Motor neuron (in vitro differentiated cells): ENCODE data around the gene RGS6. TPM values are rescaled to one million over a fixed set of nuclear protein-coding genes. Genes with fewer than 3 reads are reported as not detected.

Experiments
- ATAC-seq, 8 experiments: fragments of 200-7000 bp; cut with Tn5 transposase; replicated peaks in 6 of 8; 2 replicates each; pipeline ENCODE4 v1.8.0; 2021; ENCODE audit warnings: mild to moderate bottlenecking in 8 of 8, moderate library complexity in 8 of 8
- H3K27ac ChIP-seq, 2 donors: fragments of 250-450 bp; sonication (Bioruptor Pico); 2 replicates each; pipeline ENCODE4 v1.9.0; 2021; ENCODE audit warnings: antibody characterized with exemption in 2 of 2, mild to moderate bottlenecking in 2 of 2, moderate library complexity in 1 of 2
- H3K4me1 ChIP-seq, 2 donors: fragments of 250-450 bp; sonication (Bioruptor Pico); replicated peaks in 1 of 2; 2 replicates each; pipeline ENCODE4 v1.6.1; 2021; ENCODE audit warnings: antibody characterized with exemption in 2 of 2, mild to moderate bottlenecking in 2 of 2, moderate library complexity in 1 of 2
- H3K4me3 ChIP-seq, 5 donors: fragments of 250-450 bp; sonication (Bioruptor Pico); 2 replicates each; pipeline ENCODE4 v1.9.0; 2021; ENCODE audit warnings: antibody characterized with exemption in 5 of 5, mild to moderate bottlenecking in 5 of 5, moderate library complexity in 4 of 5
- WGBS, 10 experiments: fragments of 450-650 bp; shearing (Covaris generic); methylation state at CpG; one replicate each; pipeline ENCODE4 v1.0.0; 2022; 5-methylcytosine and 5-hydroxymethylcytosine counted together
- in situ Hi-C, 9 experiments: fragments of 400-800 bp; cut with MboI; loops; one replicate each; pipeline ENCODE4 v1.15.0; 2021; ENCODE audit warnings: low sequenced_read_pairs in 9 of 9, low pct_unique_long_range_greater_than_20kb in 2 of 9; ENCODE audit not compliant: unreplicated experiment in 9 of 9
- total RNA-seq, 8 experiments: library from RNA; unstranded; fragments of 300-600 nt; gene quantifications; 2 replicates each; pipeline versions ENCODE4 v1.2.3 to v1.2.4, GENCODE V29; 2022

The RGS6 gene
- total RNA-seq, 8 experiments from 2014 or later = 0.22 to 15.5 (median 1.3) TPM

DNA sequence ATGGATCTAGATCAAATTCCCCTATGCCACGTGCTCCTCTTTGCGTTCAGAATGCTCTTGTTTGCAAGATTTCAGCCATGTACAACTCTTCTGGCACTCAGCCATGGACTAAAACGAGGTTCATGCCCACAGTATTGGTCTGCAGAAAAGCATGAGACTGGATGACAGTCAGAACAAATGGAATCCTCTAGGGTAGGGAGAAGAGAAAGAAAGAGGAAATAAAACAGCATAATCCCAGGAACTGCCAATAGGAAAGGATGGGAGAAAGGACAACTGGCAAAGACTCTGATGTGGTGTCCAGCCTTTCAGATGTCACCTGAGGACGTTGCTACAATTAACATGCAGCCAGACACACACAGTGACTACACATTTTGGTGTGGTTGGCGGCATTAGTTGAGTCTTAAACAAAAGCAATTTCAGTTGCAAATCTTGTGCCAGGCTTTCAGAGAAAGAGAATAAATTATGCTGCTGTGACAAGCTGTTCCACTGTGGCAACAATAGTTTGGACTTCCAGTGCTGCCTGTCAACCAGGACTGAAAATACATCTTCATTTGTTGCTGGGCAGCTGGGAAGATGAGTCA lies 338.0 kb downstream of the RGS6 start:
- peak in 5 of 8 experiments; percentile 65 to 80 (median 76) for ATAC-seq
- WGBS, 10 experiments = 0 to 60% (median 17%) methylated on average over 1 to 5 of the region's 5 CpGs; no CpG with 5 or more reads in 1 of the 10 experiments
- in situ Hi-C loops = no loop called here
- Histone ChIP-seq H3K4me3 (no peak overlapping the region), H3K4me1 (peaks cover 0 to 3% of the 10 kb centered on the region in 2 donors), H3K27ac (no peak overlapping the region)

DNA sequence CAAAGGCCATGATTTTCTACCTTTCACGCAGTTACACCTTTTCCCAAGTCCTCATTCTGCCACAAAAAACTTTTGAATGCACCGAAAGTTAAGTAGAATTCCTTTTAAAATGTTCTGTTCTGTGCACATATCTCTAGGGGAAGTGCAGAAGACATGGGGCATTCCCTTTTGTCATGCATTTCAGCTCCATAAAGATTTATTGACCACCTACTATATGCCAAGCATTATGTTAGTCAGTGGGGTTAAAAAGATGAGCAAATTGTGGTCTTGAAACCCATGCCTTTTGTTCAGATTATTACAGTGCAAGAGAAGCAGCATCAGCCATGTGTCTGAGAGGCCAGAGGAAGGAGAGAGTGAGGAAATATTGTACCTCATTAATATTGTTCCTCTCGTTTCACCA lies 338.5 kb downstream of the RGS6 start:
- H3K4me3 ChIP-seq = no peak overlapping the region
- no peak overlapping the region for H3K27ac ChIP-seq
- peak in 4 of 8 experiments; percentile 24 to 65 (median 40) for ATAC-seq
- peaks cover 0 to 3% of the 10 kb centered on the region in 2 donors for H3K4me1 ChIP-seq
- in situ Hi-C loops = no loop called here
- WGBS, 10 experiments = 0 to 92% (median 62%) methylated on average over 1 to 3 of the region's 3 CpGs

DNA sequence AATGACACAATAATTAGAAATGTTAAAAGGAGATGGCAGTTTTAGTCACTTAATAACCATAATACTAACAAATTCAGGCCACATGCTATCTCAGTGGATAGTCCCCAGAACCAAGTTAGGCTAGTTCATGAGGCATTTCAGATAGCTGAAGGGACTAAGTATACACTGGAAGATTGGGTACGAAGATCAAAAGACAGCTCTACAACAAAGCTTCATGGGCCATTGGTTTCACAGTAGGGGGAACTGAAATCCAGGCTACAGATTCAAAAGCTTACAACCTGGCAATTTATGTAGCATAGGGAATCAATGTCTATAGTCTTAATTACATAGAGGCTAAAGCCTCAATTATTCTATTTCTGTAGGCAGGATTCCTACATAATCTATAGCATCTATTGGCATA lies 343.0 kb downstream of the RGS6 start:
- 0 to 80% (median 25%) methylated on average over 1 of the region's 1 CpG; no CpG with 5 or more reads in 4 of the 10 experiments for WGBS, 10 experiments
- Histone ChIP-seq H3K4me1 (peaks cover 0 to 1% of the 10 kb centered on the region in 2 donors), H3K27ac (no peak overlapping the region), H3K4me3 (no peak overlapping the region)
- in situ Hi-C loops = no loop called here
- no peak for ATAC-seq

DNA sequence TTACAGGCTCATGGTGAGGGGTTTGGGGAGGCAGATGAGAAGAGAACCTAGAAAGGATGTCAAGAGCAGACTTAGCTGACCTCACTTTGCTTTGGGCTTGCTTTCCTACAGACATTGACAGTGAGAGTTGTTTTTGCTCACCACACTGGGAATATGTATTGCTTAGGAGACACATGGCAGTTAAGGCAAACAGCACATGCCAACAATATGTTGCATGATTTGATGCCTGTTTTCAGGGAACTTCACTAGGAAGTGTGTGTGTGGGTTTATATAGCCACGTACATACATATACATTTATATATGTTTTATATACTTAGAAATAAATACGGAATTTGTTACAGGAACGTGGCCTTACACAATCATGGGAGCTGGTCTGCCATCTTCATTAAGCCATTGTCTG lies 346.1 kb downstream of the RGS6 start:
- no peak overlapping the region for H3K27ac ChIP-seq
- no peak for ATAC-seq
- 0 to 94% (median 88%) methylated on average over 1 to 3 of the region's 3 CpGs; no CpG with 5 or more reads in 2 of the 10 experiments for WGBS, 10 experiments
- no peaks in the 10 kb centered on the region for H3K4me1 ChIP-seq
- no peak overlapping the region for H3K4me3 ChIP-seq
- in situ Hi-C loops = no loop called here

DNA sequence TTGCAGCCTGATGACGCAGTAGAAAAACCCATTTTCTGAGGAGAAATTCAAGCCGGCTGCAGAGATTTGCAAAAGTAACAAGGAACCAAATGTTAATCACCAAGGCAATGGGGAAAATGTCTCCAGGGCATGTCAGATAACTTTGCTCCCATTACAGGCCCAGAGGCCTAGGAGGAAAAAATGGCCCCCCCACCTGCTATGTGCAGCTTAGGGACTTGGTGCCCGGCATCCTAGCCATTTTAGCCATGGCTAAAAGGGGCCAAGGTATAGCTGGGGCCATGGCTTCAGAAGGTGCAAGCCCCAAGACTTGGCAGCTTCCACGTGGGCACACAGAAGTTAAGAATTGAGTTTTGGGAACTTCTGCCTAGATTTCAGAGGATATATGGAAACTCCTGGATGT lies 351.9 kb downstream of the RGS6 start:
- Histone ChIP-seq H3K4me3 (no peak overlapping the region), H3K4me1 (no peaks in the 10 kb centered on the region), H3K27ac (no peak overlapping the region)
- ATAC-seq = no peak
- in situ Hi-C loops = no loop called here
- WGBS, 10 experiments = 11 to 100% (median 83%) methylated on average over 1 to 4 of the region's 4 CpGs; no CpG with 5 or more reads in 4 of the 10 experiments

DNA sequence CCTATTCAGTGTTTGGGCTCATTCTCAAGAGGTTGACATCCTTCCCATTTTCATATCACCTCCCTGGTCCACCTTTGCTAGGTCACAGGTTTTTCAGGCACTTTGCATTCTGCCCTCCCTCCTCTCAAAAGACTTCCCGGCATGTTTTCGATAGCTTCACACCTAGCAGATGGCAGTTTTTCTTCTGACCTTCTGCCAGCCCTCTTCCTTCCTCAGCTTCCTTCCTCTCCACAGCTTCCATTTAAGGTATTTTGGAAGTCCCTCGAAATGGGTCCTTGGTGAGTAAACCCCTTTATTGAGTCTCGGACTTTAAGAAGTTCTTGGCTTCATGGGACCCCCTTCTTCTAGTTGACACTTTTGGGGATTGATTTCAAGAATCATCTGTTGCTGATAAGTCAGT lies 358.0 kb downstream of the RGS6 start:
- H3K4me3 ChIP-seq = no peak overlapping the region
- 50 to 88% (median 80%) methylated on average over 2 to 4 of the region's 4 CpGs; no CpG with 5 or more reads in 3 of the 10 experiments for WGBS, 10 experiments
- in situ Hi-C loops = no loop called here
- no peak for ATAC-seq
- no peak overlapping the region for H3K27ac ChIP-seq
- peaks cover 0 to 4% of the 10 kb centered on the region in 2 donors for H3K4me1 ChIP-seq

DNA sequence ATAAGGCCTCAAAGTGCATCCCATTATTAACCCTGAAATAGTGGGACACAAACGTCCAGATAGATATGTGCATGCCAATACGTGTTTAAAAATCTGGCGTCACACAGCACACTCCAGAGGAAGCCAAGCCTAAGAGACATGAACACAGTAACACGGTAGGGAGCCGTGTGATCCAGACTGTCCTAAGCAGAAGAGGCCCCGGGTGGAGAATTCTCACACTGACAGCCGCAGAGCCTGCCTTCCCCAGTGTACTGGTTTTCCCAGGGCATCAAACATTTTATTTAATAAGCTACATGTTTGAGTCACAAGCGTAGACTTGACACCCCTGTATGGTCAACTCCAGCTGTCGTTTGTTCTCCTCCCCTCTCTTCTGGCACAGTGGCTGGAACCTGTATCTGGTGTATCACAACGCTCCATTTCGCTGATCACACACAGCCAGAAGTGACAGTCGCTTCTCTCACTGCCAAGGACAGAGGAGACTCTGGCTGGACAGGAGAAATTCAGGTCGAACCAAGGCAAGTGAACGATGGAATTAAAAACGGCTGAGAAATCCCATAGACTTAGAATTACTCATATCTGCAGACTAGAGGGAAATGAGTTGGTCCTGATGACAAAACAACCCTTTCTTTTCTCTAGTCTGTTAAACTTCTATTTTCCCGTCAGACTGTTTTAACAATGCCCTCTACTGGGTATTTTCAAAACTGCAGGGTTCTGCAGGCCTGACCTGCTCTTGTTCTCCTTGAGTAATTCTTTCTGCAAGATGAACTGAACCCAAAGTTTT lies 359.9 kb downstream of the RGS6 start:
- no peak overlapping the region for H3K4me3 ChIP-seq

DNA sequence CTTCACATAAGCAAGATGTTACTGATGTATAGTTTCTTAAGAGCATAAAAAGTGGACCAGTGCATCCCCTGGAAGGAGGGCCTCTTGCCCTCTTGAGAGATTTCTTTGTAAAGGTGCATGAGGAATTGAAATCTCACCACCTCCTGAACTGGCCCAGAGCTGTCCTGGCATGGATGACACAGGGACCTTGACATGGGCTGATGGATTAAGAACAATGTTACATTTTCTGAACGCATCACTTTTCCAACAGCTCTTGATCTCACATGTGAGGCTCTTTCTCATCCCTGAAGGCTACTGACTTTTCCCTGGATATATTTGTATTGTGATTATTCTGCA lies 360.4 kb downstream of the RGS6 start:
- WGBS, 10 experiments = 0 to 60% (median 6%) methylated on average over 1 of the region's 1 CpG; no CpG with 5 or more reads in 4 of the 10 experiments
- Histone ChIP-seq H3K27ac (no peak overlapping the region), H3K4me3 (no peak overlapping the region), H3K4me1 (peaks cover 0 to 4% of the 10 kb centered on the region in 2 donors)
- in situ Hi-C loops = no loop called here
- ATAC-seq = peak in 1 of 8 experiments; percentile 16

More for the DNA sequence above, 359.9 kb downstream of the RGS6 start:
- in situ Hi-C loops = no loop called here
- Histone ChIP-seq H3K27ac (no peak overlapping the region), H3K4me1 (peaks cover 0 to 4% of the 10 kb centered on the region in 2 donors)
- peak; percentile 47 to 89 (median 62) for ATAC-seq
- WGBS, 10 experiments = 0 to 74% (median 56%) methylated on average over 1 to 12 of the region's 16 CpGs

DNA sequence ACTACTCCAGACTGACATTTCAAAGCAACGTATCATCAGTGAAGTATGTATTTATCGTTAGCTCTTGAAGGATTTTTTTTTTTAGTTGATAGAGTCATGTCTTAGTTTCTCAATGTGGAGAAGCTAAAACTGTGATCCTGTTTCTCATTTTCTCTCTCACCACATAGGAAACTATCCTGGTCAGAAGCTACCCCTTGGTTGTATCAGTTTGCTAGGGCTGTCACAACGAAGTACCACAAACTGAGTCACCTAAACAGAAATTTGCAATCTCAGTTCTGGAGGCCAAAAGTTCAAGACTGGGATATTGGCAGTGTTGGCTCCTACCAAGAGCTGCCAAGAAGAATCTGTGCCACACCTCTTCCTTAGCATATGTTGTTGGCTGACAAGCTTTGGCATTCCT lies 369.1 kb downstream of the RGS6 start:
- 0 to 100% (median 70%) methylated on average over 1 to 3 of the region's 3 CpGs for WGBS, 10 experiments
- Histone ChIP-seq H3K4me3 (no peak overlapping the region), H3K4me1 (no peaks in the 10 kb centered on the region), H3K27ac (no peak overlapping the region)
- peak in 1 of 8 experiments; percentile 16 for ATAC-seq
- in situ Hi-C loops = no loop called here

DNA sequence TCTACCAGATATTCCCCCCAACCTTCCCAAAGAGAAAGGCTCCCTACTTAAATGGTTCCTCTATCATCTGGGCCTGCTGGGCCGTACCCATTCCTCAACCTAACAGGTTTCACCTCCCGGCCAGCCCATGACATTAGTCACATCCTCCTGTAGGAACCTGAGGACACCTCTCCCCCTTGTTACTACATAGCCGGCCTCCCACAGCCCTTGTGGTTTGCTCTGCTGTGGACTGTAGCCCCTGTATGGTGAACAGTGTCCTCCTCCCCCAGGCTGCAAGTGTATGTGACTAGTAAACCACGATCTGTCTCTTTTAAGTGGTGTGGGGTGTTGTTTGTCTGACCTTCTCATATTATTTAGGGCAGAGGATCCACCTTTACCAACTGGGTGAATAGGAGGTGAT lies 371.7 kb downstream of the RGS6 start:
- no peak for ATAC-seq

DNA sequence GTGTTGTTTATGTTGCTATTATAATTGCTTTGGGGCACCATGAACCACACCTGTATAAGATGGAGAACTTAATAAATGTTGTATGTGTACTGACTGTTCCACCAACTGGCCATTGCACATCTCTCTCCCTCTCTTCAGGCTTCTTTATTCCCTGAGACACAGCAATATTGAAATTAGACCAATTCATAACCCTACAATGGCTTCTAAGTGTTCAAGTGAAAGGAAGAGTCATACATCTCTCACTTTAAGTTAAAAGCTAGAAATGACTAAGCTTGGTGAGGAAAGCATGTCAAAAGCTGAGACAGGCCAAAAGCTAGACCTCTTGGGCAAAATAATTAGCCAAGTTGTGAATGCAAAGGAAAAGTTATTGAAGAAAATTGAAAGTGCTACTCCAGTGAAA lies 373.3 kb downstream of the RGS6 start:
- no peak overlapping the region for H3K27ac ChIP-seq
- ATAC-seq = no peak
- in situ Hi-C loops = no loop called here
- H3K4me1 ChIP-seq = peaks cover 6 to 7% of the 10 kb centered on the region in 2 donors
- no peak overlapping the region for H3K4me3 ChIP-seq

More for the DNA sequence above, 371.7 kb downstream of the RGS6 start:
- no peak overlapping the region for H3K27ac ChIP-seq
- no peak overlapping the region for H3K4me3 ChIP-seq
- no peaks in the 10 kb centered on the region for H3K4me1 ChIP-seq
- WGBS, 10 experiments = 0 to 85% (median 80%) methylated on average over 1 to 4 of the region's 4 CpGs; no CpG with 5 or more reads in 5 of the 10 experiments
- in situ Hi-C loops = no loop called here

DNA sequence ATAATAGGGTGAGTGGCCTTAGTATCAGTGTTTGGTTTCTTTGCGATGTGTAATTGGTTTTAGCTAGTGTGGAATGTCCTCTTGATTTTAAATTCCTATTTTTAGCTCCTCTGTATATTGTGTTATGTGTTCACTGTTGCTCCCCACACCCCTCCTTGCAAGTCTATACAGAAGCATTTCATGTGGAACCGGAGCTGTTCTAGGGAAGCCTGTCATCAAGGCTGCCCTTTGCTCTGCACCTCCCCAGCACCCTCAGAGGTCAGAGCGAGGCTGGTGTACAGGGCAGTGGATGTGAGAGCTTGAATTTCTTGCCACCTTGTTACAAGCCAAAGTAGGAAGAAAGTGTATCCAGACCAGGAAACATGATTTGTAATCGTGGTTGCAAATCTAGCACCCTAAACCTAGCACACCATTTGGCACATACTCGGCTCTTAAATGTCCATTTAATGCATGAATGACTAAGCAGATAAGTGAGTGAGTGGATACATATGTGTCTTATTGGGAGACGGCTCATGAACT lies 376.8 kb downstream of the RGS6 start:
- H3K4me3 ChIP-seq = no peak overlapping the region
- WGBS, 10 experiments = 0 to 100% (median 84%) methylated on average over 1 to 6 of the region's 6 CpGs
- ATAC-seq = peak in 3 of 8 experiments; percentile 22 to 61 (median 50)
- H3K4me1 ChIP-seq = peaks cover 16 to 23% of the 10 kb centered on the region in 2 donors
- in situ Hi-C loops = no loop called here
- no peak overlapping the region for H3K27ac ChIP-seq

DNA sequence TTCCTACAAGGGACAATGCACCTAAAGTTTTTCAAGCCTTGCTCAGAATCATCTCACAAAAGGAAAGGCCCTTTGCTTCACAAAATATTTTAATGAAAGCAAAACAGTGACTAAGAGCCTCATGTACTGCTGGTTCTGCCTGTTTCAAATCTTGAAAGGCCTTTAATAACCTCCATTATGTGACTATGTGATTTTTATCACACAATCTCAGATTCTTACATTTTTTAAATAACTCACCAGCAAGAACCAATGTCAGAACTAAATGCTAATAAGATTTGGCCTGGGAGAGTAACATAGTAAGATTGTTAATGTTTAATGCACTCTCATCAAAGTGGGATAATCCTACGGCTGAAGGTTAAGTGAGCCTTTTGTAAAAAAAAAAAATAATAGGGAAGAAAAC lies 378.9 kb downstream of the RGS6 start:
- no peak for ATAC-seq
- peaks cover 16 to 23% of the 10 kb centered on the region in 2 donors for H3K4me1 ChIP-seq
- no peak overlapping the region for H3K4me3 ChIP-seq
- 0 to 100% (median 35%) methylated on average over 1 of the region's 1 CpG for WGBS, 10 experiments
- in situ Hi-C loops = no loop called here
- H3K27ac ChIP-seq = no peak overlapping the region
